ENCODE measurements around the gene CAMK2G.

Gene CAMK2G

GRCh38 chr10:73865459-73866442 is 8.6 kb downstream of the CAMK2G start:
- FAIRE-seq (no peak), DNase-seq (ENCODE audit: insufficient read length, low spot score) (no peak)

GRCh38 chr10:73865107-73865458 is 9.3 kb downstream of the CAMK2G start:
- no peak for FAIRE-seq
- no peak for DNase-seq (ENCODE audit: insufficient read length, low spot score)

GRCh38 chr10:73864229-73864628 is 10.1 kb downstream of the CAMK2G start:
- DNase-seq (ENCODE audit: insufficient read length, low spot score), result no peak
- FAIRE-seq, result no peak

GRCh38 chr10:73863039-73863817 is 11.1 kb downstream of the CAMK2G start:
- FAIRE-seq (no peak), DNase-seq (ENCODE audit: insufficient read length, low spot score) (no peak)

GRCh38 chr10:73862011-73862410 is 12.3 kb downstream of the CAMK2G start:
- no peak for FAIRE-seq
- DNase-seq (ENCODE audit: insufficient read length, low spot score), result no peak

- no peak for FAIRE-seq
Measured at GRCh38 chr10:73859784-73860491, 14.4 kb downstream of the CAMK2G start.

GRCh38 chr10:73859428-73859783 is 14.9 kb downstream of the CAMK2G start:
- DNase-seq (ENCODE audit: insufficient read length, low spot score), result no peak
- no peak for FAIRE-seq

More at GRCh38 chr10:73859784-73860491, 14.4 kb downstream of the CAMK2G start:
- DNase-seq (ENCODE audit: insufficient read length, low spot score), result no peak

- DNase-seq (ENCODE audit: insufficient read length, low spot score), result no peak
- no peak for FAIRE-seq
Measured at GRCh38 chr10:73858750-73859427, 15.5 kb downstream of the CAMK2G start.

GRCh38 chr10:73858013-73858708 is 16.2 kb downstream of the CAMK2G start:
- FAIRE-seq (no peak), DNase-seq (ENCODE audit: insufficient read length, low spot score) (no peak)

- FAIRE-seq (no peak), DNase-seq (ENCODE audit: insufficient read length, low spot score) (no peak)
Measured at GRCh38 chr10:73857446-73857845, 16.9 kb downstream of the CAMK2G start.

GRCh38 chr10:73856261-73856660 is 18.1 kb downstream of the CAMK2G start:
- DNase-seq (ENCODE audit: insufficient read length, low spot score) (no peak), FAIRE-seq (no peak)

GRCh38 chr10:73855413-73855812 is 18.9 kb downstream of the CAMK2G start:
- DNase-seq (ENCODE audit: insufficient read length, low spot score) (no peak), FAIRE-seq (no peak)

- DNase-seq (ENCODE audit: insufficient read length, low spot score) (no peak), FAIRE-seq (no peak)
Measured at GRCh38 chr10:73854310-73854709, 20.0 kb downstream of the CAMK2G start.

- DNase-seq (ENCODE audit: insufficient read length, low spot score) (no peak), FAIRE-seq (no peak)
Measured at GRCh38 chr10:73853196-73853595, 21.2 kb downstream of the CAMK2G start.

- FAIRE-seq (no peak), DNase-seq (ENCODE audit: insufficient read length, low spot score) (no peak)
Measured at GRCh38 chr10:73850863-73851461, 23.4 kb downstream of the CAMK2G start.

- FAIRE-seq (no peak), DNase-seq (ENCODE audit: insufficient read length, low spot score) (no peak)
Measured at GRCh38 chr10:73850211-73850610, 24.1 kb downstream of the CAMK2G start.

- FAIRE-seq (peak; percentile 74), DNase-seq (ENCODE audit: insufficient read length, low spot score) (peak; percentile 88)
Measured at GRCh38 chr10:73848821-73849489, 25.4 kb downstream of the CAMK2G start.

- FAIRE-seq, result no peak
- DNase-seq (ENCODE audit: insufficient read length, low spot score), result no peak
Measured at GRCh38 chr10:73847031-73847430, 27.3 kb downstream of the CAMK2G start.

GRCh38 chr10:73843261-73843660 is 31.1 kb downstream of the CAMK2G start:
- DNase-seq (ENCODE audit: insufficient read length, low spot score) (no peak), FAIRE-seq (peak; percentile 4)

All from HTR-8/SVneo (cell line).